Stimulated activated CD4-positive, alpha-beta T cell treated with anti-CD3 and anti-CD28 coated beads, Interleukin-2, amount 100 ng/mL, for 24 hours (primary cell): ENCODE data around the gene CMC4.
A peak's percentile ranks its signal among the peaks of the same experiment; 100 is the strongest.

ENCODE experiments used
- DNase-seq, 2 donors: peaks; one replicate each; pipeline ENCODE4 v3.0.0-alpha.2; 2020

The CMC4 gene

GRCh38 chrX:155052738-155053498 is 18.0 kb downstream of the CMC4 start:
- DNase-seq, result no peak

GRCh38 chrX:155048977-155049619 is 21.8 kb downstream of the CMC4 start:
- peak; percentile 39 to 46 for DNase-seq

- DNase-seq, result no peak
These were observed 24.0 kb downstream of the CMC4 start for GRCh38 chrX:155046811-155047528.

GRCh38 chrX:155046129-155046810 is 24.7 kb downstream of the CMC4 start:
- DNase-seq, result no peak

GRCh38 chrX:155035688-155036087 is 35.2 kb downstream of the CMC4 start:
- no peak for DNase-seq

GRCh38 chrX:155031657-155032056 is 39.3 kb downstream of the CMC4 start:
- no peak for DNase-seq

GRCh38 chrX:155028877-155029291 is 42.1 kb downstream of the CMC4 start:
- DNase-seq, result no peak

GRCh38 chrX:155028129-155028528 is 42.8 kb downstream of the CMC4 start:
- DNase-seq, result no peak

- no peak for DNase-seq
These were observed 43.3 kb downstream of the CMC4 start for GRCh38 chrX:155027509-155028066.

GRCh38 chrX:155026727-155027508 is 44.0 kb downstream of the CMC4 start, which contains the start of gene FUNDC2:
Gene FUNDC2, plus strand, starts transcription at chrX:155026844. Its CDS starts 95 bp downstream, at chrX:155026939.
- peak; percentile 88 to 89 for DNase-seq

- DNase-seq, result no peak
These were observed 44.6 kb downstream of the CMC4 start for GRCh38 chrX:155026420-155026726.

- DNase-seq, result no peak
These were observed 46.8 kb downstream of the CMC4 start for GRCh38 chrX:155023907-155024833.

GRCh38 chrX:155022585-155022984 is 48.4 kb downstream of the CMC4 start, which contains the start of gene F8:
Gene F8, minus strand, starts transcription at chrX:155022723. Its CDS starts 171 bp downstream, at chrX:155022552.
- no peak for DNase-seq

- no peak for DNase-seq
These were observed 50.3 kb downstream of the CMC4 start for GRCh38 chrX:155020591-155020990.
